GM18907 (cell line): ENCODE measurements around the gene PRSS36.
"Not testable (repeated sequence)": the region's sequence is repeated elsewhere in the genome, so short reads cannot be mapped to it uniquely, and the experiment has no call there.

Experiments used
- ATAC-seq: cut with Tn5 transposase; IDR thresholded peaks from one replicate; pipeline ENCODE4 v1.9.1; 2021; ENCODE audit warnings: mild to moderate bottlenecking, moderate library complexity; ENCODE audit not compliant: unreplicated experiment

Gene PRSS36

DNA sequence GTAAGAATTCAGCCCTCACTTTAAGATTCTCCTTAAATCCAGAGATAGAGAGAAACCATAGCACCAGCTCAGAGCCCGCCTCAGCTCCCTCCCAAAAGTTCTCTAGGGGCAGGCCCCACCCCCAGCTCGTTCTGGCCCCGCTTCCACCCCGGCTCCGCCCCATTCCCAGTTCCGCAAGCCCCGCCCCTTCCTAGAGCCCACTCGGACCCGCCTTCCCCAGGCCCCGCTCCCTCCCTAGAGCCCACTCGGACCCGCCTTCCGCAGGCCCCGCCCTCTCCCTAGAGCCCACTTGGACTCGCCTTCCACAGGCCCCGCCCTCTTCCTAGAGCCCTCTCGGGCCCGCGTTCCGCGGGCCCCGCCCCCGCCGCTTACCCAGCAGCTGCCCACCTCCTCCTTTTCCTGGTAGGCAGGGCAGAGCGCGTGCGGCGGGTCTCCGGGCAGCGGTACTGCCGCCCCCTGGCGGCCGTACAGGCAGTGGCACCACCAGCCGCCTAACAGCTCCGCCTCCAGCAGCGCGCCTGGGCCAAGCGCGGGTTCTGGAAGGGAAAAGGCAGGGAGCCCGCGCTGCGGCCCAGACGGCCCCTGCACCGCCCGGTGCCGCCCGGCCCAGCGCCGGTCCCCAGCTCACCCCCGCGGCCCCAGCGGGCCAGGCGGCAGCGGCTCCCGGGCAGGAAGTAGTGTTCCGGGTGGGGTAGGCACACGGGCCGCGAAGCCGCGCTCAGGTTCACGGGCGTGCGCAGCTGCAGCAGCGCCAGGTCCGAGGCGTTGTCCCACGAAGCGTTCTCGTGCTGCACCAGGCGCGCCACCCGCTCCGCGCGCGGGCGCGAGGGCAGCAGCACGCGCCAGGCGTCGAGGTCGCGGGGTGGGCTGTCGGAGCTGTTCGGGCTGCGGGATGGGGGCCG is 7.5 kb downstream of the PRSS36 start:
- peak; percentile 83 for ATAC-seq

DNA sequence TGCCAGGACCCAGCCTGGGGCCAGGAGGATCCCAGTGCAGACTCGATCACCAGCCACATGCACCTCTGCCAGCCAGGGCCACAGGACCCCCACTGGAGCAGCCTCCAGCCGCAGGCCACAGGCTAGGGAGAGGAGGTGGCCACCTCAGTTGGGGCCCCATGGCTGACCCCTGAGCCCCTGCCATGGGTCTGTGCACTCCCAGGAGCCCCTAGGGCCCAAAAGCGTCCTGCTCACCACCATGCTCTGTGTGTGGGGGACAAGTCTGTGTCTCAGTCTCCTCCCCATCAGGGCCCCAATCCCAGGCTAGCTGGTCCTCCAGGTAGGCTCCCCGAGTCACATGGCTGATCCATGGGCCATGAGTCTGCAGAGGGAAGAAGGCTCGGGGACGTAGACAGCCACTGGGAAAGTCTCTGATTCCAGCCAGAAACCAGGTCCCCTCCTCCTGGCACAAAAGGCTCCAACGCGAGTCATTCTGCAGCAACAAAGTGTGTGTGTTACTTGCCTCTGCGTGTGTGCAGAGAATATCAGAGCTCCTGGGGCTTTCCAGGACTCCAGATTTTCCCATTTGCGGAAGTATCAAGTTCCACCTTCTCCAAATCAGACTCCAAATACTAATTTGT is 8.3 kb downstream of the PRSS36 start:
- ATAC-seq, result peak; percentile 18

DNA sequence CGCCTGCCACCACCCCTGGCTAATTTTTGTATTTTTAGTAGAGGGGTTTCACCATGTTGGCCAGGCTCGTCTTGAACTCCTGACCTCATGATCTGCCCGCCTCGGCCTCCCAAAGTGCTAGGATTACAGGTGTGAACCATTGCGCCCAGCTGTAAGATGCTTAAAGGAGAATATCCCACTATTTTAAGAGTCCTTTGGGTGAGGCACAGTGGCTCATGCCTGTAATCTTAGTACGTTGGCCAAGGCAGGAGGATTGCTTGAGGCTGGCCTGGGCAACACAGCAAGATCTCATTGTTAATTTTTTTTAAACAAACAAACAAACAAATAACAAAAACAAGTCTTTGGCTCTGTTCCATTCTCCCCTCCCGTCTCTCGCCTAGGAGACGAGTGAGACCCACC is 8.8 kb downstream of the PRSS36 start:
- ATAC-seq, result not testable (repeated sequence)

DNA sequence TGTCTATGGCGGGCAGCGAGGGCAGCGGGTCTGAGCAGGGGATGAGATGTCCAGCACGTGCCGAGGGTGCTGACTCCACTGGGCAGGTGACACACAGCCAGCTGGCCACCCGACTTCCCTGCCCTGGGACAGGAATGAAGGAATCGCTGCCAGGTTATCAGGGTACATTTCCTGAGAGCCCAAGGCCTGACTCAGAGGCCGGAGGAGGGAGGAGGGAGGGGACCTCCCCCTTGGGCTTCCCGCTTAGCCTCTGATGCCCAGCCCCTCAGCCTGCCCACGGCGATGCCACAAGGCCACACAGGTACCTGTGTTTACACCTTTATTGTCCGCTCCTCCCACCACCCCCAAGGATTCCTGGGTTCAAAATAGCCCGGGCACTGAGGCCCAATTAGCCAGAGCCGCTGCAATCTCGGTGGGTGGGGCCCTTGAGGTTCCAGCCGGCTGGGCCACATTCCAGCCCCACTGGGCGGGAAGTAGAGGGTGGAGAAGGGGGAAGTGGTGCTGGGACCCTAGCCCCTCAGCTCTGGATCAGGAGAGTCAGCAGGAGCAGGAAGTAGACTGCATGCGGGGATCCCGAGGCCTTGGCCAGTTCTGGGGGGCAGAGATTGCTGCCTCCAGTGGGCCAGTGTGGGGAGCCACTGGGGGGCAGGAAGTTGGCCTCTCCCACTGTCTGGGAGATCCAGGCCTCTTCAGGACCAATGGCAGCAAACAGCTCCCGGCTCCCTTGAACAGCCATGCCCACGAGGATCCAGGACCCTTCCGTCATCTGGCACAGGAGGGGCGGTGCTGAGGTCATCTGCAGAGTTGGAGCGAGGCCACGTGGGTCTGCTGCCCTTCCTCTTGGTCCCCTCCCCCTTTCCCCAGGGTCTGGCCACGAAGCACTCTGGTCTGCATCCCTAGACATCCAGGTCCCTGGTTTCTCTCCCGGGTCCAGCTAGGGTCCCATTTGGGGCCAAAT is 11.0 kb downstream of the PRSS36 start:
- no peak for ATAC-seq

DNA sequence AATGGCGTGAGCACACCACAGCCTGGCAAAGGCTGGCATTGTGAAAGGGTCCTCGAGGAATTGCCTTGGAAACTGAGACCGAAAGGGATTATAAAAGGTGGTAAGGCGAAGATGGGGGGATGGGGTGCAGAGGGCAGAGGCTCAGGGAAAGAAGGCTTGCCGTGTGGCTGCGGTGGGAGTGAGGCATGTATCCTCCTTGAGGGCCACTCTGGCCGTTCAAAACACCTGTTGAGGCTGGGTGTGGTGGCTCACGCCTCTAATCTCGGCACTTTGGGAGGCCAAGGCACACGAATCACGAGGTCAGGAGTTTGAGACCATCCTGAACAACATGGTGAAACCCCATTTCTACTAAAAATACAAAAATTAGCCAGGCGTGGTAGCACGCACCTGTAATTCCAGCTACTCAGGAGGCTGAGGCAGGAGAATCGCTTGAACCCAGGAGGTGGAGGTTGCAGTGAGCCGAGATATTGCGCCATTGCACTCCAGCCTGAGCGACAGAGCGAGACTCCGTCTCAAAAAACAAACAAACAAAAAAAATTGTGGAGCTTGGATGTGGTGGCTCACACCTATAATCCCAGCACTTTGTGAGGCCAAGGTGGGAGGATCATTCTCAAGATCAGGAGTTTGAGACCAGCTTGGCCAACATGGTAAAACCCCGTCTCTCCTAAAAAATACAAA is 12.9 kb downstream of the PRSS36 start:
- ATAC-seq, result not testable (repeated sequence)

DNA sequence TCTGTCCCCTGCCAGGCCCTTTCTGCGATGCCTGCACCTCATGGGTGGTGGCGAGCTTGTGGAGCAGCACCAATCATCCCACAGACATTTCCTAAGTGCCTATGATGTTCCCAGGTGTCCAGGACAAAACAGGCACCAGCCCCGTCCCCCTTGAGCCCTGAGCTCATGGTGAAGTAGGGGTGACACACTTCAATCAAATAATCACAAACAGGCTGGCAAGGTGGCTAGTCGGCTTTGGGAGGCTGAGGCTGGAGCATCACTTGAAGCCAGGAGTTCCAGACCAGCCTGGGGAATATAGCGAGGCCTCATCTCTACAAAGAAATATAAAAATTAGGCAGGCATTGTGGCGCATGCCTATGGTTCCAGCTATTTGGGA is 13.6 kb downstream of the PRSS36 start:
- ATAC-seq, result no peak

DNA sequence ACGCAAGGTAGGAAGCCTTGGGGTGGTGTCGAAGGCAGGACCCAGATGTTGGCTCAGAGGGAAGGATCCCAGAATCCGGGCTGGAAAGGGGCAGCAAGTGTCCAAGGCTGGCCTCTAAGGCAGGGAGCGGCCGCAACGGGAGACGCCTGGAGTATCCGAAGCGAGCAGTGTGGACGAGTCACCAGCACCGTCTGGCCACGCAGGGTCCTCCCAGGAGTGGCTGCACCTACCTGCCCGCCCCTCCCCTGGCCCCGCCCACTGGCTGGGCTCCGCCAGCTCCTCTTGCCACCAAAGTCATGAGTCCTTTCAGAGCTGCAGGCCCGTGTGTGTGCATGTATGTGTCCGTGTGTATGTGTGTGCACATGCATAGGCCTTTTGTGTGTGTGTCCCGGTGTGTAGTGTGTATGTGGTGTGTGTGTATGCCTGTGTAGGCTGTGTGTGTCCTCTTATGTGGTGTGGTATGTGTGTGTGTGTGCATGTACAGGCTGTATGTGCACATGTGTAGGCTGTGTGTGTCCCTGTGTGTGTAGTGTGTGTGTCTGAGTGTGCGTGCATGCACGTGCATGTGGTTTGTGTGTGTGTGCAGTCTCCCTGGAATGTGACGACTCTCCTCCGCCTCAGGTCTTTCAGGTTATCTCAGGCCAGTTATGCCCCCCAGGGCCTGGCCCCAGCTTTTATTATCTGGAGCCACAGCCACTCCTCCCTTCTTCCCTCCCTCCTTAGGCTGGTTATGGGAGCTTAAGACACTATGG is 14.2 kb downstream of the PRSS36 start, which contains the start of gene PRSS8:
PRSS8 (minus strand) TSS at position 193 of the 752 bp plus-strand sequence. CDS start 229 bp downstream, outside the sequence.
- ATAC-seq, result no peak

DNA sequence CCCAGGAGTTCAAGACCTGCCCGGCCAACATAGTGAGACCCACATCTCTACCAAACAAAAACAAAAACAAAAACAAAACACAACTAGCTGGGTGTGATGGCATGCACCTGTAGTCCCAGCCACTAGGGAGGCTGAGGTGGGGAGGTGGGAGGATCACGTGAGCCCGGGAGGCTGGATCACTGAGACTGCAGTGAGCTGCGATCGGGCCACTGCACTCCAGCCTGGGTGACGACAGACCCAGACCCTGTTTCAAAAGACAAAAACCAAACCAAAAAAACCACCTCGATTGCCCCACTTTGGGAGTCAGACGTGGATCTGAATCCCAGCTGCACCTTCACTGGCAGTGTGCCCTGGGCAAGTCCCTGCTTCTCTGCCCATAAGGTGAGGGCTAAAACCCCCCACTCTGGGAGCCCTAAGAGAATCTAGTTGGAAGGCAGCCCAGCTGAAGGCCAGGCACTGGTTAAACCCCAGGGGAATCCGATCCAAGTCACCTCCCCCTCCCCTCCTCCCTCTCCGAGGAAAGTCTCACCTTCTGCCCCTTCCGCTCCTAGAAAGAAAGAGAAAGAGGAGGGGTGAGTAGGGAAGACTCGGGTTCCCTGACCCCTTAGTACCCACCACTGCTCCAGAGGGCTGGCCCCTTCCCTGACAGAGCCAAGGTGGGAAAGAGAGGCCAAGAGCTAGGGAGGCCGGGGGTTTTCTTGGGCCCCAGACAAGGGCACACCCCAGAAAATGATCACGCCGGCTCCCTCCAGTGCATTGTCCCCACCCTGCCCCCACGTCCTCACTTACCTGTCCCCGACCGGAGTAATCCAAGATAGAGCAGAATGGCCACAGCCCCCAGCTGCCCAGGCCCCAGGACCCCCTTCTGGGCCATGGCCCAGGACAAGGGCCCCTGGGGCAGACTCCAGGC is 15.0 kb downstream of the PRSS36 start:
- ATAC-seq, result no peak

DNA sequence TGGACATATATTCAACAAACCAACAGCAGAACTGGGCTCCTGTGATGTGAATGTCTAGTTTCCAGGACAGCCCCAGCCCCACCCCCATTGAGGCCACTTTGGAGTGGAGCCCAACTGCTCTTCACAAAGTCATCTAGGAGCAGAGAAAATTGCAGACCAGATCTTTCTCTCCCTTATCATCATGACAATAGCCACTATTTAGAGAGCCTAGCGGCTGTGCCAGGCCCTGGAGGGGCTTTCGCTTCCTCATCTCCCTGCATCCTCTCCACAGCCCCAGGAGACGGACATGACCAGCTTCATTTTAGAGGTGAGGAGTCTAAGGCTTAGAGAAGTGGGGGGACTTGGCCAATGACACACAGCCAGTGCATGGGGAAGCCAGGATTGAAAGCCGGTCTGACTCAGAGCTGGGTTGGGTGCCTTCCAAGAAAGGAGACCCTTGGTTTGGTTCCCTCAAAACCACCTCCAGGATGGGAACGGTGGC is 15.7 kb downstream of the PRSS36 start:
- ATAC-seq, result no peak

DNA sequence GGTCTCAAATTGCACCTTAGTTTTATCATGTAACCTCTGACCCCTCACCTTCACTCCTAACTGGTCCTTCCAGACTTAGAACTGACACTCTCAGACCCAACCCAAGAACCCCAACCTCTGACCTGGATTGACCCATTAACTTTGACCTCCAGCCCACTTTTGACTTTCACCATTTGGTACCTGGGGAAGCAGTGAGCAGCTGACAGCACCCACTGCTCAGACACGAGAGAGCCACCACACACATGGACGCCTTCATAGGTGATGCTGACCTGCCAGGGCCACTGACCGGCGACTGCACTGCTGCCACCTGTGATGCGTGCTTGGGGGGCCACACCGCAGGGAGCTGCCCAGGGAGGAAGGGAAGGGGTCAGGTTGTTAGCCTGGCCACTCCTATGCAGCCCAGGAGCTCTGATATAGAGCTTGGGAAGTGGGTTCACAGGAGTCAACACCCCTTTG is 16.8 kb downstream of the PRSS36 start:
- ATAC-seq, result no peak

DNA sequence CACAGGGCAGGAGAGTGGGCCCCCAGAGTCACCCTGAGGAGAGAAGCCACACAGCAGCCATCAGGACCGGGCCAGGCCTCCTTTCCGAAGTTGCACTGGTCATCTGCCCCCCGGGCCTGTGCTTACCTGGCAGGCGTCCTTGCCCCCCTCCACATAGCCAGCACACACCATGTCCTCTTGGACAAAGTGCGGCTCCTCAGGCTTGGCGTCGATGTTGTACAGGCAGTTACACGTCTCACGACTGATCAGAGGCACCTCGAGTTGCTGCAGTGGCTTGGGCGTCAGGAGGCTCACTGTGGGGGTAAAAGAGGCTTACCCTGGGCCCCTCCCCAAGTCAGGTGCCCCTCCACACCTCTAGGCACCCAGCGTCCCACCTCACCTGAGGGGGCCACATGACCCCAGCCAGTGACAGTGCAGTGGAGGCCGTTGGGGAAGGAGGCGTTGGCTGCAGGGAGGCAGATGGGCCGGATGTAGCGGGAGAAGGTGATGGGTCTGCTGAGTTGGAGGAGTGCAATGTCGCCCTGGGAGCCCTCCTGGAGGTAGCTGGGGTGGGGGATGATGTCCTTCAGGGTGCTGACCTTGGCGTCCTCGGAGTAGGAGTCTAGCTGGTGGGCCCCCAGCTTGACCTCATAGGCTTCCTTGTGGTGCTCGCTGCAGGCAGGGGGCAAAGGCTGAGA is 17.4 kb downstream of the PRSS36 start:
- no peak for ATAC-seq

DNA sequence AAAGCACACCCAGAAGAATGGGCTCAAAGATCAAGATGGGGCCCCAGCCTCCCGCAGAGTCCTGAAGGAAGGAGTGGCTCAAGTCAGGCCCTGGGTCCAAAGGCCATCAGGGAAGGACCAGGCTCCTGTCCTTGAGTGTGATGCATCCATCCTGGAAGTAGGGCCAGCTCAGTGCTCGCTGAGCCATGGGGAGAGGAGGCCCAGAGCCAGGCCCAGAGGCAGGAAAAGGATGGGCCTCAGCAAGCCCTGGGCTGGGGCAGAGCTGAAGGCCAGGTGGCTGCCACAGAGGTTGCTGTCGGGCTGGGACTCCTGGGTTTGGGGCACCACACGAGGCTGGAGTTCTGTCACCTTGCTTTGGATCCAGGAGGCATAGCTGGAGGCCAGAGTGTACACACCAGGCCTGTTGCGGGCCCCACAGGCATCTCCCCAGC is 18.0 kb downstream of the PRSS36 start:
- ATAC-seq, result no peak

DNA sequence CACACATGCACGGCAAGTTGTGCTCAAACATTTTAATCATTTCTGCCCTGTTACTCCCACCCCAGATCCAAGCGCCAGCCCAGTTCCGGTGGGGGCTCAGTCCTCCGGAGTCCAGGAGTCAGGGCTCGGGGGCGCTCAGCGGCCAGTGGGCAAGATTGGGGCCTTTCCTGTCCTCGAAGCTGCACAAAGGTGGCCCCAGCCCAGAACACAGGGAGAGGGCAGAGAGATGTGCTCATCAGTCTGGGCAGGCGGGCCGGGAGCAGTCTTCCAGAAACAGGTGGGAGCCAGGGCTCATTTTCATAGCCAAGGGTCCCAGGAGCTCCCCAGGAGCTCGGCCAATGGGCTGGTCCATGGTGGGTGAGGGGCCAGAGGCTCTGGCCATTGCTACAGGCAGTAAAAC is 18.4 kb downstream of the PRSS36 start:
- no peak for ATAC-seq

DNA sequence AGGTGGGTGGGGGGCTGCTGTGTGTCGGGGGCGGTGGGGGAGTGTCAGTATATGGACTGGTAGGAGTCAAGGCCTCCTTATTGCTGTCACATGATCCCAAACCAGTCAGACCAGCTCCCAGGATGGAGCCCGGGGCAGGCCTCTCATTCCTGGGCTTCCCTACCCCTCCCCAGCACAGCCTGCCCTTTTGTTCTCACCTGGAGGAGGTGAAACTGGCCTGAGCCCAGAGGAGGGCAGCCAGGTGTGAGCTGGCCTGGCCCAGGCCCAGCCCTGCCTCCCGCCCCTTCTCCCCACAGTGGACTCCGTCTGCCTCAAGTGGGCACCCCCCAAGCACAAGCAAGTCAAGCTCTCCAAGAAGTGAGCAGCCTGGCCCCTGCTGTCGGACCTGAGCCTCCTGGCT is 19.0 kb downstream of the PRSS36 start:
- no peak for ATAC-seq

DNA sequence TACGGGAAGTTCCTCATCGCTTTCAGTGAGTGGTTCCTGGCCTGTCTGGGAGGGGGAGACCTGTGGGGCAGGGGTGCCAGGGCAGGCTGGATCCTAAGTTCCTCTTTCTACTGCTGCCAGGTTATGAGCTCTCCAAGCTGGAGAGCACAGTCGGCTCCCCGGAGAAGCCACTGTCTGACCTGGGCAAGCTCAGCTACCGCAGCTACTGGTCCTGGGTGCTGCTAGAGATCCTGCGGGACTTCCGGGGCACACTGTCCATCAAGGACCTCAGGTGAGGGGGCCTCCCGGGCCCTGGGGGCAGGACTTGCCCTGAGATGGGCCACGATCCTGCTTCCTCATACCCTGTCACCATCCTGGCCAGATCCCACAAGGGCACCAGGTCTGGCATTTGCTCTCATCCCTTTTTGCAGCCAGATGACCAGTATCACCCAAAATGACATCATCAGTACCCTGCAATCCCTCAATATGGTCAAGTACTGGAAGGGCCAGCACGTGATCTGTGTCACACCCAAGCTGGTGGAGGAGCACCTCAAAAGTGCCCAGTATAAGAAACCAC is 19.5 kb downstream of the PRSS36 start:
- ATAC-seq, result no peak

DNA sequence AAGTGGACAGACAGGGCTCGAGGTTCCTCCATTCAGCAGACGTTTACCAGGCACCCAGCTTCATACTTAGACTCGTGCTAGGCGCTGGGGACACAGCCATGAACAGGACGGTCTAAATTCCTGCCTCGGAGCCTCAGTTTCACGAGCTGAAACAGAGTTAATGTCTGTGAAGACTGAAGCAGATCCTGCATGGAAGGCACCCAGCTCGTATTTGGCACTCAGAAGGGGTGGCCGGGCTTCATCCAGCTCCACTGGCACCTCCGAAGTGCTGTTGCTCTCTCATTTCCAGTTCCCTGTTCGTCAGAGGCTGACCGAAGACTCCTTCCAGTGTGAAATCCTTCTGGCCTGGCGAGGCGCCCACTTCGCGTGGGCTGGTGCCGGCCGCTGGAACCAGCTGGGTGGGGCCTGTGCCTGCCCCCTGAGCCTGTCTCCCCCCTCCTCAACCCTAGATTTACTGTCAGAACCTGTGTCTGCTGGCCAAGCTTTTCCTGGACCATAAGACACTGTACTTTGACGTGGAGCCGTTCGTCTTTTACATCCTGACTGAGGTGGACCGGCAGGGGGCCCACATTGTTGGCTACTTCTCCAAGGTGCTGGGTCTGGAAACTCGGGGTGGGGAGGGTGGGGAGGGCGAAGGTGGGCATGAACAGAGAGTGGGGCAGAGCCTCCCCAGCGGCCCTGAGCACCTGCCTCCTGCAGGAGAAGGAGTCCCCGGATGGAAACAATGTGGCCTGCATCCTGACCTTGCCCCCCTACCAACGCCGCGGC is 20.1 kb downstream of the PRSS36 start:
- no peak for ATAC-seq
